HG03378 (cell line): Measurements from ENCODE around the gene UBA52.

Source experiments
- ATAC-seq: cut with Tn5 transposase; IDR thresholded peaks from one replicate; pipeline ENCODE4 v1.9.1; 2021; ENCODE audit warnings: mild to moderate bottlenecking, moderate library complexity; ENCODE audit not compliant: unreplicated experiment

Gene UBA52

DNA sequence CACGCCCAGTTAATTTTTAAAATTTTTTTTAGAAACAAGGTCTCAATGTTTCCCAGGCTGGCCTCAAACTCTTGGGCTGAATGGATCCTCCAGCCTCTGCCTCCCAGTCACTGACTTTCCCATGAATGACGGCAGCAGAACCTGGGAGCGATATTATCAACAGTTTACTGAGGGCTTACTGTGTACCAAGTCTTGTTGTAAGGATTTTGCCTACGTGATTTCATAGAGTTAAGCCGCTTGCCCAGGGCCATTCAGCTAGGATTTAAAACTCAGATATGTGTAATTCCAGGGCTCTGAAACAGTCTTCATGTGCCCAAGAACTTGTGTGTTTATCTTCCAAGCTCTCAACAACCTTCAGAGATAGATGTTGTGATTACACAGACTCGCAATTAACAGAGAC lies 20.0 kb upstream of the UBA52 start:
- ATAC-seq: no peak

DNA sequence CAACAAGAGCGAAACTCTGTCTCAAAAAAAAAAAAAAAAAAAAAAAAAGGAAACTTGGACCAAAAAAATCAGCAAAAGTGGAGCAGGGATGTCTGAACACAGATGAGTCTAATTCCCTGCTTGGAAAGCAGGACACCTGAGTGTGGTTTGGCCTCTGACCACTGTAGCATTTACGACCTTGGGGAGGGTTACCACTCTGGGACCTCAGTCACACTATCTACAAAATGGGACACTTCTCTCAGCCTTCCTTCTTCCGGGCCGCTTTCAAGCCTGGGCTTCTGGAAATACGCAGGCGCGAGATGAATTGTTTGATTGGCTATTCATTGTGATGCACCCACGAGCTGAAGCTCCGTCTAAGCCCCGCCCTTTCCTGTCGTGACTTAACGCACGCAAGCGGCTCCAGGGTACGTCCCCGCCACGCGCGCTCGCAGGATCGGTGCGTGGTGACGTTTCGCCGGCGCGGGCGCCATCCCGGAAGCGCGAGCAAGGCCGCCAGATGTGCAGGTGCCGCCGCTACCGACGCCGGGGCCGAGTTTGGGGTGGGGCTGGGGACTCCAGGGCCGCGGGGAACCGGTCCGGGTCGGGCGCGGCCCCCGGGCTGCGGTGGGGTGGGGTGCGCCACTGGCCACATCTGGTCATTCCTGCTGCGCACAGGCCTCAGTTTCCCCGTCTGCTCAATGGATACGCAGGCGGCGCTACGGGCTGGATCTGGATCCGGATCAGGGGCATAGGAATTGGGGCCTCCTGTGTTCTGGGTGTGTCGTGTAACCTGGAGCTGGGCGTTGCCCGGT lies 14.1 kb upstream of the UBA52 start, which contains the start of gene KXD1:
Gene KXD1, plus strand, starts transcription at position 460 of the 791 bp plus-strand sequence. CDS start 4,187 bp downstream, outside the sequence.
- peak; percentile 93 for ATAC-seq

DNA sequence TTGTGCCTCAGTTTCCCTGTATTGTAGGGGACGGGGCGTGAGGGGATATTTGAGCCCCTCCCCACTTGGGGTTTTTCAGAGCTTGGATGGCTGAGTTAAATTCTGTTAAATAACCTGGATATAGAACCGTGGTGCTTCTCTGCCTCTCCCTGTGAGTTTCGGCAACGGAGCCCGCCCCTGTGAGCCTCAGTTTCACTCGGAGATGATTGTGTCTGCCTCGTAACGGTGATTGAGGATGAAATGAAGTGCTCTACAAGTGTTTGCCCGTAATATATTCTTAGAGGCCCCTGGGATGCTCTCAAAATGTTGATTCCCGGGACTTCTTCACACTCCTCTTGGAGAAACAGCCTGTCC lies 13.5 kb upstream of the UBA52 start:
- ATAC-seq: no peak

DNA sequence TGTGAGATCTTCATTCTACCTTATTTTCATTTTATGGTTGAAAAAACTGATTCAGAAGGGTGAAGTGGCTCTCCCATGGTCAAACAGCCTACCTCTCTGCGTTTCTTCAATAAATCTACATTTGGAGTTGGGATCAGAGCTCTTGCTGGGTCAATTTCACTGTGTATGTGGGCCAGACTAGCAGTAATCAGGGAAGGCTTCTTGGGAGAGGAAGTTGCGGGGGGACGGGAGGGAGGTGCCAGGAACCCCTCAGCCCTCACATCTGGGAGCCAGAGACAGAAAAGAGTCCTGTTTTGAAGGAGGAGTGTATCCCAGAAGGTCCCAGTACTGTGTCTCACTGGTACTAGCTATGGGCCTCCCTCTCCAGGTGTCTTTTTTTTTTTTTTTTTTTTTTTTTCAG lies 13.1 kb upstream of the UBA52 start:
- no peak for ATAC-seq

- ATAC-seq: no peak
Measured at GRCh38 chr19:18559685-18560084, 12.0 kb upstream of the UBA52 start.

DNA sequence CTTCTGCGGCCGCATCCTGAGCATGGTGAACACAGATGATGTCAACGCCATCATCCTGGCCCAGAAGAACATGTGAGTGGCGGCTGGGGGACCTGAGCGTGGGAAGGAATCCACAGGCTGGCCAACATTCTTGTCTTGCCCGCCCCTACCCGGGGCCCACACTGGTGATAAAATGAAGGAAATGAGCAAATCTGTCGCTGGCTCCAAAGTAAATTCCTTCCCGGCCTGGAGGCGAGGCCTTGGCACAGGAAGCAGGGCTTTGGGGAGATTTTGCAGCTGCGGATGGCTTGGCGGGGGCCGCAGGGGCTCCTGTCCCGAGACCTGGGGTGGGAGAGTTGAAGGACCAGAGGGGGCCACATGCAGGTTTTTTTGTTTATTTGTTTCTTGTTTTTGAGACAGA lies 9.6 kb upstream of the UBA52 start:
- ATAC-seq: no peak

- no peak for ATAC-seq
Measured at GRCh38 chr19:18566953-18567352, 4.7 kb upstream of the UBA52 start.

- no peak for ATAC-seq
Measured at GRCh38 chr19:18568367-18568766, 3.3 kb upstream of the UBA52 start.

GRCh38 chr19:18574691-18575291 lies 3.1 kb downstream of the UBA52 start:
- ATAC-seq: no peak

DNA sequence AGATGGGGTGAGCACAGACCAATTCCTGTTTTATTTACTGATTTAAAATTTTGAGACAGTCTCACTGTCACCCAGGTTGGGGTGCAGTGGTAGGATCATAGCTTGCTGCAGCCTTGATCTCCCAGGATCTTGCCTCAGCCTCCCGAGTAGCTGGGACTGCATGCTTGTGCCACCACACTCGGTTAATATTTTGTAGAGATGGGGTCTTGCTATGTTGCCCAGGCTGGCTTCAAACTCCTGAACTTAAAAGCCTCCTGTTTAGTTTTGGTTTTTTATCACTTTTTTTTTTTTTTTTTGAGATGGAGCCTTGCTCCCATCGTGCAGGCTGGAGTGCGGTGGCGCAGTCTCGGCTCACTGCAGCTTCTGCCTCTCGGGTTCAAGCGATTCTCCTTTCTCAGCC lies 4.7 kb downstream of the UBA52 start:
- no peak for ATAC-seq

- ATAC-seq: no peak
Measured at GRCh38 chr19:18577365-18577914, 5.8 kb downstream of the UBA52 start.

DNA sequence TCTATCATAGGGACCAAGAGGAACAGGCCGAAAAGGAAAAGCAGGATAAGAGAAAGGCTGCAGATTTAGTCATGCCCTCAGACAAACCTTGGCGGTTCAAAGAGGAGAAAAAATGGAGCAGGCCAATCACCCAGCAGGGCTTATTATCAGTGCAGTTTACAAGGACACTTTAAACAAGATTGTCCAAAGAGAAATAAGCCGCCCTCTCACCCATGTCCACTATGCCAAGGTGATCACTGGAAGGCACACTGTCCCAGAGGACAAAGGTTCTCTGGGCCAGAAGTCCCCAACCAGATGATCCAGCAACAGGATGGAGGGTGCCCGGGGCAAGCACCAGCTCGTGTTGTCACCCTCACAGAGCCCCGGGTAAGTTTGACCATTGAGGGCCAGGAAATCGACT lies 8.7 kb downstream of the UBA52 start:
- ATAC-seq: no peak

DNA sequence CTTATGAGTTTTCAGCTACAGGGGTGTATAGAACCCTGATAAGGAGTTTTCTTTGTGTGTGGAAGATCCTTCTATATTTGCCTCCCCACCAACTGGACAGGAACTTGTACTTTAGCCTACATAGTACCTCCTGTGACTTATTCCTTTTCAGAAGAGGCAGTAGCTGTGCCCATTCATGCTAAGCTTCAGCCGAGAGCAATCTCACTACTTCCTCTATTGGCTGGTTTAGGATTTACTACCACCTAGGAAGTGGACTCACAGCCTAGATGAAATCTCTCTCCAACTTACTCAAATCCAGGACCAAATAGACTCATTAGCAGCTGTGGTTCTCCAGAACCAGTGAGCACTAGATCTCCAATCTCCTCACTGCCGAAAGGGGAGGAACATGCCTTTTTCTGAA lies 14.6 kb downstream of the UBA52 start:
- no peak for ATAC-seq

GRCh38 chr19:18587561-18587960 lies 15.9 kb downstream of the UBA52 start:
- no peak for ATAC-seq

- ATAC-seq: no peak
Measured at GRCh38 chr19:18587962-18588610, 16.4 kb downstream of the UBA52 start.

GRCh38 chr19:18588611-18589379 lies 17.1 kb downstream of the UBA52 start, which contains the start of gene REX1BD:
Gene REX1BD (plus strand): TSS chr19:18588798. CDS start chr19:18588802, 4 bp downstream.
- ATAC-seq: peak; percentile 69

GRCh38 chr19:18589380-18590272 lies 18.0 kb downstream of the UBA52 start:
- ATAC-seq: peak; percentile 18

DNA sequence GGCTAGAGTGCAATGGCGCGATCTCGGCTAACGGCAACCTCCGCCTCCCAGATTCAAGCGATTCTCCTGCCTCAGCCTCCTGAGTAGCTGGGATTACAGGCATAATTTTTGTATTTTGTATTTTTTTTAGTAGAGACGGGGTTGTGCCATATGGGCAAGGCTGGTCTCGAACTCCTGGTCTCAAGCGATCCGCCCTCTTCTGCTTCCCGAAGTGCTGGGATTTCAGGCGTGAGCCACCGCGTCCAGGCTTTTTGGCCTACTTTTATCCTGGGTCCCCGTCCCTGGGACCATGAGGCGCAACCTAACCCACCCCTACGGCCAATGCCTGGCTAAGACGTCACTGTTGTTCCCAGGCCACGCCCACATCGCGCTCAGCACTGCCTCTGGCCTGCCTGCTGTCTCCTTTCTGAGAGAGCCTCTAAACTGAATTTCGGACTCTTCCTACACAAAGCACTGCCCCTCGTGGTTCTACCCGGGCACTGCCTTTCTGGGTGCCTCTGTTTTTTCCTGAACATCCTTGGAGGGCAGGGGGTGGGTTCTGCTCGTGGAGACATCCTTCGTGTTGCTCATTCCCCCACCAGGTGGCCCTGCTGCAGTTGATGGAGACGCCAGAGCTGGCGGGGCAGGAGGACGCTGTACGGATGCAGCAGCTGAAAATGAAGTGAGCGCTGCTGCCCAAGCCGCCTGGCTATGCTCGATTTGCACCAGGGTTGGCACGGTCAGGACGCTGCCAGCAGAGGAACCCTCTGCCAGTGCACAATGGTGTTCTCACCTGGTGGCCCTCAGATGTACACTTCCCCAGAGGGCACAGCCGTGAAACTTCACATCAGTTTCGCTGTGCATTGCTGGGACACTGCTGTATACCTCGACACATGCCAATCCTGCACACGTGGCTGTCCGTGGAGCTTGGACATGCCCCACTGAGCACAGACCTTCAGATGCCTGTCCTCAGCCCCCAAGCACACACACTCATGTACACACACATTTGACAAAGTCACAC lies 18.9 kb downstream of the UBA52 start:
- no peak for ATAC-seq
